Epithelial cell of esophagus (primary cell): Measurements from ENCODE around the gene B4GALNT3.

ENCODE experiments used
- DNase-seq: peaks from one replicate; pipeline ENCODE4 v3.0.0; 2010; ENCODE audit warnings: low read depth
- H3K4me3 ChIP-seq: 2 replicates; pipeline ENCODE4 v1.5.1; 2011; ENCODE audit warnings: mild to moderate bottlenecking, low read length, control low read depth
- CTCF ChIP-seq: IDR thresholded peaks from 2 replicates; pipeline ENCODE4 v1.5.1; 2011; ENCODE audit warnings: low read depth, mild to moderate bottlenecking, low read length, control low read depth, inconsistent platforms; ENCODE audit not compliant: insufficient read depth; ENCODE audit errors: missing control alignments

Gene B4GALNT3

GRCh38 chr12:562634-563033, 102.9 kb downstream of the B4GALNT3 start:
- no peak overlapping the region for H3K4me3 ChIP-seq
- no peak for DNase-seq
- no peak for TF ChIP-seq CTCF

DNA sequence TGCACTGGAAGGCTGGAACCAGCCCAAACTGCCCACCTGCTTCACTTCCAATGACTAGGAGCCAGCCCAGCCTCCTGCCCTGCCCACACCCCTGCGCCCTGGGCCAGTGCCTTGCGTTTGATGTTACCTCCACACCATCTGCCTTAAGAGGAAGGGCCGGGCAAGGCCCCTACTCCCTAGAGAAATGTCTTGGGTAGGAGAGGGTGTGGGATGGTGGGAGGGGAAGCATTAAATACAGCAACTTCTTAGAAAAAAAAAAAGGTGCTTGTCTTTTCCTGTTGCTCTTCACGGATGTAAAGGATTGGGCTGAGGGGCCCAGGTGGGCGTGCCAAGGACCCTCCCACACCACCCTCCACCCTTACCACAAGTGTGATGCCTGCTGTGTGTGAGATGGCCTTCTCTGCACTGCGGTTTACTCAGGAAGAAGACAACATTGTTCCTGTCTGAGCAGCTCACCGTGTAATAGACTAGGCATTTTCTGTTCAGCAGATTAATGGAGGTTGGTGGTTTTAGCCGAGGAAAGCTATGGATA, 103.6 kb downstream of the B4GALNT3 start:
- no peak for DNase-seq
- no peak overlapping the region for H3K4me3 ChIP-seq
- TF ChIP-seq CTCF, result no peak

GRCh38 chr12:563787-564298, 104.1 kb downstream of the B4GALNT3 start:
- H3K4me3 ChIP-seq, result no peak overlapping the region
- no peak for TF ChIP-seq CTCF
- no peak for DNase-seq

- DNase-seq, result no peak
- no peak overlapping the region for H3K4me3 ChIP-seq
- TF ChIP-seq CTCF, result no peak
Measured at GRCh38 chr12:565161-565560, 105.4 kb downstream of the B4GALNT3 start.

DNA sequence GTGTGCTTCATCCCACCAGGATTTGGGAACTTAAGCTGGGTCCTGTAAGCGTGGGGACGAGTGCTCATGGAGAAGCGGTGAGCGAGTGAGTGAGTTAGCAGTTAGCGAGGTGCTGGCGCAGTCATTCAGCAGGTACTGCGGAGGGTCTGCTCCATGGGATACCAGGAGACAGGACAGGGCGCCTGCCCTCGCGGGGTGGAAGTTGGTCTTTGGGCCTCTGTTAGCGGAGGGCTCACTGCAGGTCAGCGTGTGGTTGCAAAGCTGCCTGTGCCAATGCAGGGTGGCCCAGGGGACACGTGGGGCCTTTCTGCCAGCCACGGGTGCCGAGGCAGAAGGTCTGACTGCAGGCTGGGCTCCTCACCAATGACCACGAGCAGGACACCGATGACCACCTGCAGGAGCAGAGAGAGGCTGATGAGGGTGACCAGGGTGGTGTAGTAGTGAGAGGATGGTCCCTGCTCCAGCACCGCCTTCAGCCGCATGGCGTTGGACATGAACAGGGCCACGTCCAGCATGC, 105.9 kb downstream of the B4GALNT3 start:
- TF ChIP-seq CTCF, result no peak
- DNase-seq, result no peak
- no peak overlapping the region for H3K4me3 ChIP-seq

DNA sequence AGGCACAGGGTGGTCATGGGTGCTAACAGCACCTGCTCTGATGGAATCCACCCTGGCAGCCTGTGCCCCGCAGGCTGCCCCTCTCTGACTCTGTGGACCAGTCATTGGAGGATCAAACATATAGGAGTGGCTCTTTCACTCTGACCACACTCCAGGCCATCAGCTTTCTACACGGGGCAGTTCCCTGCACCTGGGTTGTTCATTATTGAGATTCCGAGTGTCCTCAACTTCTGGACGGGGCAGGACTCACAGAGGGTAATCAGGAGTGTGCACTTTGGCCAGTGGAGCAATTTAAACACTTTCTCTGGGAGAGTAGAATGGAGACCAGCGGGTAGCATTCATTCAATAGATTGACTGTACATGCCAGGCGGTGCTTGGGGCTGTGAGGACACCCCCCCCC, 108.7 kb downstream of the B4GALNT3 start:
- no peak for TF ChIP-seq CTCF
- DNase-seq, result no peak

DNA sequence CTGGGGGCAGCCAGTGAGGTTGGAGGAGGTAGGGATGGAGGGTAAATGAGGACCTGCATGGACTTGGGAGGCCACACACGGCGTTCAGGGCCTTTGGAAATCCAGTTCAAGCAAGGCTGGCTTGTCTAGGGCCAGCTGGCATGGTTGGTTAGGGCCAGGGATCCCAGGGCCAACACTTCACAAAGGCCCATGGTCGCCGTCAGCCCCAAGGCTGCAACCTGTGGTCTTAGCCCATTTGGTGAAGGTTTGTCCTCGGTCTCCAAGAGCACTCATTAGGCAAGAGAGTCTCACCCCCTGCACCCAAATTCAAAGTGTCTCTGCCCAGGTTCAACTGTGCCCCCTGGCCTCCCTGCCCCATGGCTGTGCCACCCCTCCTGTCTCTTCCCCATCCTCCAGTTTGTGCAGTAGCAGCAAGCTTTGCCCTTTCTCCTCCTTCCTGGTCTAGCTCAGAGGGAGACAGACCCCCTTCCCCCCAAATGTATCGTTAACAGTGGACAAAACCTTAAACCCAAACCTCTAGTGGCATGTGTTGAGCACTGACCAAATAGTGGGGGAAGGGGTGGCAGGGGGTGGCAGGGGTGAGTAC, 109.4 kb downstream of the B4GALNT3 start:
- no peak for DNase-seq
- H3K4me3 ChIP-seq, result no peak overlapping the region
- TF ChIP-seq CTCF, result no peak

More for the DNA sequence above, 108.7 kb downstream of the B4GALNT3 start:
- H3K4me3 ChIP-seq, result no peak overlapping the region
